GM12801 (cell line): ENCODE measurements around the gene PAPSS1.

ENCODE experiments used
- CTCF ChIP-seq: IDR thresholded peaks from one replicate; pipeline ENCODE4 v1.5.1; 2011; ENCODE audit warnings: control low read depth; ENCODE audit not compliant: insufficient read length; ENCODE audit errors: extremely low read depth

Gene PAPSS1

GRCh38 chr4:107719922-107720722, at the start of gene PAPSS1:
TSS of gene PAPSS1 (minus strand) at chr4:107720234. CDS start at chr4:107720179, 55 bp downstream.
- no peak for TF ChIP-seq CTCF

GRCh38 chr4:107760281-107760947, 40.4 kb upstream of the PAPSS1 start:
- no peak for TF ChIP-seq CTCF

DNA sequence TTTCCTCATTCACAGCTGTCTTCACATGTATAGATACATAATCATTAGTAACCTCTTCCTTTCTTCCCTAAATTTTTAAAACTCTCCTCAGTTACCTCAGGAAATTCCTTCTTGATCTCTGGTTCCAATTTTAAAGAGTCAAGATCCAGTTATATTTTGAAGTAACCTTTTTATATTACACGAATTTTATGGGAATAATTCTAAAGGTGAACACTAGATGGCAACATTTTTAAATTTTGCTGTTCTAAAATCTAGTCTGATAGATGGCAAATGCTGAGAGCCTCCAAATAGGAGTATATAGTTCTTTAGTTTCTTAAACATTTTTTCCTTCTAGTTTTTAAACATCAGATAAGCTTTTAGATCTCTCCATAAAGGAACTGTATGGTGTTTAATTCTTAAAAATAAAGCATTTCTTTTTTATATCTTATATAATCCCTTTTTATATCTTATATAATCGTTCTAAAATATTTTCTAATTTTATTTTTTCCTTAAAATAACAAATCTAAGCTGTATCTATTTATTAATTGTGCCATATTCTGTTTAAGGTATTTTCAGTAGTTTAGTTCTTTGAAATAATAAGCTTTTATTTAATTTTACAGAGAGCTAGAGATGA, 37.9 kb upstream of the PAPSS1 start:
- no peak for TF ChIP-seq CTCF

DNA sequence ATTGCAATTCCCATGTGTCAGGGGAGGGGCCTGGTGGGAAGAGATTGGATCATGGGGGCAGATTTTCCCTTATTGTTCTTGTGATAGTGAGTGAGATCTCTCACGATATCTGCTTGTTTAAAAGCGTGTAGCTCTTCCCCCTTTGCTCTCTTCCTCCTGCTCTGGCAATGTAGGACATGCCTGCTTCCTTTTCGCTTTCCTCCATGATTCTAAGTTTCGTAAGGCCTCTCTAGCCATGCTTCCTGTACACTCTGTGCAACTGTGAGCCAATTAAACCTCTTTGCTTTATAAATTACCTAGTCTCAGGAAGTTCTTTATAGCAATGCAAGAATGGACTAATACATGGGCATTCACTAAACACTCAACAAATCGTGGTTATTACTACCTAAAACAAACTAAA, 37.2 kb upstream of the PAPSS1 start:
- TF ChIP-seq CTCF, result no peak

DNA sequence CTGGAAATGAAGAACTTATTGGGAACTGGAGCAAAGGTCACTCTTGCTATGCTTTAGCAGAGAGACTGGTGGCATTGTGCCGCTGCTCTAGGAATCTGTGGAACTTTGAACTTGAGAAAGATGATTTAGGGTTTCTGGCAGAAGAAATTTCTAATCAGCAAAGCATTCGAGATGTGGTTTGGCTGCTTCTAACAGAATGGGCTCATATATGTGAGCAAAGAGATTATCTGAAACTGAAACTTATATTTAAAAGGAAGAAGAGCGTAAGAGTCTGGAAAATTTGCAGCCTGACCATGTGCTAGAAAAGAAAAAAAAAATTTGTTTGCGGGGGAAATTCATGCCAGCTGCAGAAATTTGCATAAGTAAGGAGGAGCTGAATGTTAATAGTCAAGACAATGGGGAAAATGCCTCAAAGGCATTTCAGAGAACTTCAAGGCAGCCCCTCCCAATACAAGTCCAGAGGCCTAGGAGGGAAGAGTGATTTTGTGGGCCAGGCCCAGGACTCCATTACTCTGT, 35.9 kb upstream of the PAPSS1 start:
- no peak for TF ChIP-seq CTCF

DNA sequence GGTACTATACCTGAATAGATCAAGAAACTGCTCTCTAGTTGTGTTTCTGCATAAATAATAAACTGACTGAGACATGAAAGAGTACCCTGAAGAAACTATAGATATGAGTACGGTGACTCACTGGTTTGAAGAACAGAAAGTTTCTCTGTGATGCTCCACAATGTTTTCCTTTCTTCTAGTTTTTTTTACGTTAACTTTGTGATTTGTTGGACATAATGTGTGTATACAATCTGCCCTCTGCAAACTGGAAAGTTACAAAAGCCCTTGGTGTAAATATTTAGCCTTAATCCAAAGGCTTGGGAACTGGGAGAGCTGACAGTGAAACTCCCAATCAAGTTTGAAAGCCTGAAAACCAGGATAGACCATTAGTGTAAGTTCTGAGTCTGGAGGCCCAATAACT, 31.6 kb upstream of the PAPSS1 start:
- TF ChIP-seq CTCF, result no peak

DNA sequence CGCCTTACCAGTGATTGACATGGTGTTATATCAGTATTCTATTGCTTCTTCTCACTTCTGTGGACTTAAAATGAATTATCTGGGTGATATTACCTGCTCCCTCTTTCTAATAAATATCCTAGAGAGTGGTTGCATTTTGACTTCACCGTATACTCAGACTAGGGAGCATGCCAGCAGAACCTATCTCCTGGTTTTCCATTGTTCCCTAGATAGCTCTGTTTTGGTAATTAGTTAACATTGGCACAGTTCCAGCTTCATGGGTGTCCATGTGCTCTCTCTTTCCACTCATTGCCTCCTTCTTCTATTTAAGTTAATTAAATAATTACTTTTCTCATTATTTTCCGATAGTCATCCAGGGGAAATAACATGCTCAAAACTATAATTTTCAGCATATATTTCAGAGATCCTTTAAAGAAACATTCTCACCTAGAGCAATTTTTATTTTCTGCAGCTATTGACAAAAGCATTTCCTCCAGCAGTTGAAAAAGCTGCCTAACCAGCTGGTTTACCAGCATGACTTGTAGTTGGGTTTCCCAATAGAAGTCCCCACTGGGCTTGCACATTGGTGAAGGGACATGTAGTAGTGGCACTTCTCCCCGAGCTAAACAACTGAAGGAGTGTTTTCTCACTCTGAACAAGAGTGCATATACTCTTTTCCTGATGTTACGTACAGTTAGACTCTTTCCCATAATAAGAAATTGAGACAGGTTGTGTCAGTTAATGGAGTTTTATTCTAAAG, 27.9 kb upstream of the PAPSS1 start:
- no peak for TF ChIP-seq CTCF
